ENCODE results near the gene HS3ST3B1.

HS3ST3B1 gene

GRCh38 chr17:14321980-14322776, 21.3 kb downstream of the HS3ST3B1 start:
- DNase-seq, result no peak

GRCh38 chr17:14323522-14323981, 22.7 kb downstream of the HS3ST3B1 start:
- no peak for DNase-seq

GRCh38 chr17:14325618-14326167, 24.8 kb downstream of the HS3ST3B1 start:
- DNase-seq, result no peak

GRCh38 chr17:14329900-14330491, 29.1 kb downstream of the HS3ST3B1 start:
- no peak for DNase-seq

DNA sequence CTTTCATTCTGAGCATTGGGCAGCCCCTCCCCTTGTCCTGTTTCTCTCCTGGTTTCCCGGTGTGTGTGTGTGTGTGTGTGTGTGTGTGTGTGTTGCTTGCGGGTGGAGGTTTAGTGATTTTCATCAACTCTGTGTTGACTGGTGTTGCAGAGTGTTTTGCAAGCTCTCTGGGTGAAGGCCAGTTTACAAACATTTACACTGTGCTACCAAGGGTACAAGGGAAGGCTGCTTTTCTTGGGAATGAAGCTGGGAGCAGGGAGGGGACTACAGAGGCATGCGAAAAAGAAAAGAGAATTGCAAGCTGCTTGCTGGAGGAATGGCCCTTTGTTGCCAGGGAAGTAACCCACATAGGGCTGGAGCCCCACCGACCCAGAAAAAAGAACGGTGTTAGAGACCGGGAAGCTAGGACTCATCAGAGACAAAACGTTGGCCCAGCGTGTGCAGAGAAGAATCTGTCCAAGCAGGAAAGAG, 29.6 kb downstream of the HS3ST3B1 start:
- no peak for DNase-seq

- no peak for DNase-seq
These were observed 30.5 kb downstream of the HS3ST3B1 start for GRCh38 chr17:14331225-14331981.

DNA sequence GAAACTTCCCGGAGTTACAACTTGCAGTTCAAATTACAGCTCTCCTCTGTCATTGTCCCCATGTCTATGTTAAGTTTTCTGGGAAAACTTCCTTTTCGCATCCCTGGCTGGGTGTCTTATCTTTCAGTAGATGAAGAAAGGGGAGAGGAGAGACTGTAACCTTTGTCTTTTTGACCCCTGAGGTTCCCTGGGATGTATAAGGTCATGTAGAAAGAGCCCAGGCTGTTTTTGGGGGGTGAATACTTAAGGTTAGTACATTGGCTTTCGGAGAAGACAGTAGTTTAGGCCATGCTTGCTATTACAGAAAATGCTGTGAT, 31.1 kb downstream of the HS3ST3B1 start:
- DNase-seq, result no peak

- DNase-seq, result no peak
These were observed 31.4 kb downstream of the HS3ST3B1 start for GRCh38 chr17:14332331-14332730.

GRCh38 chr17:14333506-14333905, 32.6 kb downstream of the HS3ST3B1 start:
- DNase-seq, result no peak

DNA sequence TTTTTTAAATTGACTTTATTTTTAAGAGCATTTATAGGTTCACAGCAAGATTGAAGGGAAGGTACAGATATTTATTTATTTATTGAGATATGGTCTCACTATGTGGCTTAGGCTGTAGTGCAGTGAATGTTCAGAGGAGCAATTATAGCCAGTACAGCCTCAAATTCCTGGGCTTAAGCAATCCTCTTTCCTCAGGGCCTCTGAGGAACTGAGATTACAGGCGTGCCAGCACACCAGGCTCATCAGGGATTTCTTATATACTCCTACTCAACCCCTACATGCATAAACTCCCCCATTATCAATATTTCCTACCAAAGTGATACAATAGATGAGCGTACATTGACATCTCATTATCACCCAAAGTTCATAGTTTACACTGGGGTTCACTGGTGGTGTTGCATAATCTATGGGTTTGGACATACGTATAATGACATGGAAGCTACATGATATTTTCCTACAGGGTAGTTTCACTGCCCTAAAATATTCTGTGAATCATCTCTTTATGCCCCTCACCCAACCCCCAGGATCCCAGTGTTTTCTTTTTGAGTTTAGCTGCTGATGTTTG, 33.5 kb downstream of the HS3ST3B1 start:
- no peak for DNase-seq

- DNase-seq, result no peak
These were observed 34.0 kb downstream of the HS3ST3B1 start for GRCh38 chr17:14334919-14335318.

DNA sequence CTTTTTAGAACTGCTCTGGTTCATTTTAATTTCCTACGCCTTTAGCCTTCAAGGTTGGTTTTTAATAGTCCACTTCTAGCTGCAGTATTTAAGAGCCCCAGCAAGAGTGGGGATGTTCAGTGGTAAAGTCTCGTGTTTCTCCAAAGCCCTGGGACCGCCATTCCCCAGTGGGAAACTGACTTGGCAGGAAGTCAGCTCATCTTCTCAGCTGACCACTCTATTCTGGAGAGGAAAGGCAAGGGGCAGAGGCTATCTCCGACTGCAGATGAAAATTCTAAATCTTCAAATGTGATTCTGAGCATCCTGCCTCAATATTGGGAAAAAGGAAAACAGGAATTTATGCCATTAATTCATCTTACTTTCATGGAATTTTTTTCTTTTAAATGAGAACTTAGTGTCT, 35.5 kb downstream of the HS3ST3B1 start:
- DNase-seq, result no peak

GRCh38 chr17:14337596-14338079, 36.8 kb downstream of the HS3ST3B1 start:
- no peak for DNase-seq

GRCh38 chr17:14340857-14341754, 40.2 kb downstream of the HS3ST3B1 start:
- no peak for DNase-seq

- no peak for DNase-seq
These were observed 41.0 kb downstream of the HS3ST3B1 start for GRCh38 chr17:14341866-14342265.

DNA sequence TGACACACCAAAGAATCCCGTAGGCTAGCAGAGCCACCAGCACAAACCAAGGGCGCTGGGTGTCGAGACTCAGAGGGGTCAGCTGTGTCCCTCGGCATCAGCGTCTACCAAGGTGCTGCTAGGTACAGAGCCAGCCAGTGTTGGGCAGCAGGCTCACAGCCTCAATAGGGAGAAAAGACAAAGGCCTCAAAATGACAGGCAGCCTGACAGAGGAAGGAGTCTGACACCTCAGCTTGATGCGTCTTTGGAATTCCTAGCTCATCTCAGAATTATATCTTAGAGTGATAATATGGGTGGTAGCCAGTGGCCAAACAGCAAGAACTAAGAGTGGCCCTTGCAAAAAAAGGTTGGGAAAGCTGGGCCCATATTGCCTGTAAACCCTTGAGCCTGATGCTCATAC, 45.9 kb downstream of the HS3ST3B1 start:
- no peak for DNase-seq

DNA sequence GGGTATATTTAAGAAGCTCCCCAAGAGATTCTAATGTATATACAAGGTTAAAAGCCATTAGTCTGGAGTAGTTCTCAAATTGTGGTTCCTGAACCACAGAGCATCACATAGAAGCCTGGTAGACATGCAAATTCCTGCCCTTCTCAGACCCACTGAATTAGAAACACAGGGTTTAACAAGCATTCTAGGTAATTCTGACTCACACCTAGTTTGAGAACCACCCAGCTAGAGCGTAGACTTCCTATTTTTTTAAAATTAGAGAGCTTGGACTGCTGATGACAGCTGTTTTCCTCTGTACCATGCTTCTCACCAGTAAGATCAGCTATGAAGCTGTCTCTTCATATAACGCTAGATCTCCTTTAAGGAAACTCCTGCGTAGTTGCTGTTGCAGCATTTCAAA, 50.6 kb downstream of the HS3ST3B1 start:
- DNase-seq, result no peak

- no peak for DNase-seq
These were observed 51.3 kb downstream of the HS3ST3B1 start for GRCh38 chr17:14352136-14352535.

DNA sequence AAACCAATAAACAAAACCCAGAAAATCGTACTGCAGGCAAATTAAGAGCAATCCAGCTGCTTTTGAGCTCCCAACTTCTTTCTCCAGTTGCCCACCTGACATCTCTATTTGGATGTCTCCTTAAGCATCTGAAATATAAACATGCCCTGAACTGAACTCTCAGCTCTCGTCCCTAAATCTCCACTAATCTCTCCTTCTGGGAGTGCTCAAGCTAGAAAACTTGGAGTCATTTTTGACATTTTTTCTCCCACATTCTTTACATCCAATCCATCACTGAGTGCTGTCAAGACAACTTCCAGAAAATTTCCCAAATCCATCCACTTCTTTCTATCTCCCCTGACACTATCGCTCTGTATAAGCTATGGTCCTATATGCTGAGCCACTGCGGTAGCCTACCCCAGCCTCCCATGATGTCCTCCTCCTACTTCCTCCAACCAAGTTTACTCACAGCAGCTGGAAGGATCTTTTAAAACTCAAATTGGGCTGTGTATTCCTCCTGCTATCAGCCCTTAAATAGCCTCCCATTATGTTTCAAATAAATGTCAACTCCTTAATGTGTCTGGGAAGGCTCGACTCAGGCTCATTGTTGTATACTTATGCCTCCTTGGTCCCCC, 53.1 kb downstream of the HS3ST3B1 start:
- DNase-seq, result no peak

- no peak for DNase-seq
These were observed 53.9 kb downstream of the HS3ST3B1 start for GRCh38 chr17:14354807-14355206.

- DNase-seq, result no peak
These were observed 54.7 kb downstream of the HS3ST3B1 start for GRCh38 chr17:14355556-14355955.

Measured in 8988T (cell line).